Measurements from ENCODE around the gene SMIM14.
"Not testable (repeated sequence)": the region's sequence is repeated elsewhere in the genome, so short reads cannot be mapped to it uniquely, and the experiment has no call there.

SMIM14 gene

GRCh38 chr4:39530682-39531081 lies 108.0 kb downstream of the SMIM14 start:
- no peak for DNase-seq (ENCODE audit: low spot score)

GRCh38 chr4:39529534-39529933 lies 109.1 kb downstream of the SMIM14 start:
- DNase-seq (ENCODE audit: low spot score): no peak

DNA sequence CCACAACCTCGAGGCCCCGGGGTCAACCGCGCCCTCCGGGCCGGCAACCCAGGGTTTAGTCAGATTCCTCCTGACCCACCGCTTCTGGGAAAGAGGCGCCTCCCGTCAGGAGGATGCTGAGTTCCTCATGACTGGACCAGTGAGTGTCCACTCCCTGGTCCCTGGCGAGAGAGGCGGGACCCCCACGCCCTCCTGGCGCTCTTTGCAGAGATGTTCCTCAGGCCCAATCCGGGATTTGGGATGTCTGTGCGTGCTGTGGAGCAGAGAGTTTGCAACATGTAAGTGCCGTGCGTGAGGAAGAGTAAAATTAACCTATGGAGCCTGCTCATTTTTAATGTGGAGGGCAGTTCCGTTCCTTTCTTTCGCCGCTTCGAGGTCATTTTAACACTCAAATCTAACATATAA lies 110.6 kb downstream of the SMIM14 start:
- peak; percentile 49 for DNase-seq (ENCODE audit: low spot score)

GRCh38 chr4:39527296-39528060 lies 111.2 kb downstream of the SMIM14 start, which contains the start of gene UGDH:
UGDH (minus strand) TSS chr4:39527439; CDS start chr4:39521512, 5,927 bp downstream.
- peak; percentile 85 for DNase-seq (ENCODE audit: low spot score)

DNA sequence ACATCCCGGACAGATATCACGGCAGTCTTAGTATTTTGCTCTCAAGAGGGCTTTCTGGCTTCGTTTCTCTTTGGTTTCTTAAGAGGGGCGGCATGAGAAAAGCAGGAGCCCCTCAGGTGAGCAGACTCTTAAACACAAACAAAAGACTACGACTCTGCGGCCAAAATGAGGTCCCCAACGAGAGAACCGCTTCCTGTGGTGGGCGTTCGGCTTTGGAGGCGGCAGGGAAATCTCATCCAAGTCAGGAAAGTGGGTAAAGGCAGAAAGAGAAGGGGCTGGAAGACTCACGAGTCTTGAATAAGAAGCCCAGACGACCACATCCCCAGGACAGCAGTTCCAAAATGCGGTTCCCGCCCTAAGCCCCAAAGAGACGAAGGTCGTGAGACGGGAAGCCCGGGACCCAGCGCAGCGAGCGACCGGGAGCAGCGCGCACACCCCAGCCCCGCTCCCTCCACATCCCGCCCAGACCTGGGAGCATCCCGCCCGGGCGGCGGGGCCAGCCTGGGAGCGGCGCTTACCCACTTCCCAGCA lies 111.8 kb downstream of the SMIM14 start:
- DNase-seq (ENCODE audit: low spot score): no peak

- no peak for DNase-seq (ENCODE audit: low spot score)
These were observed 112.6 kb downstream of the SMIM14 start for GRCh38 chr4:39525822-39526690.

- DNase-seq (ENCODE audit: low spot score): no peak
These were observed 114.3 kb downstream of the SMIM14 start for GRCh38 chr4:39524161-39524957.

DNA sequence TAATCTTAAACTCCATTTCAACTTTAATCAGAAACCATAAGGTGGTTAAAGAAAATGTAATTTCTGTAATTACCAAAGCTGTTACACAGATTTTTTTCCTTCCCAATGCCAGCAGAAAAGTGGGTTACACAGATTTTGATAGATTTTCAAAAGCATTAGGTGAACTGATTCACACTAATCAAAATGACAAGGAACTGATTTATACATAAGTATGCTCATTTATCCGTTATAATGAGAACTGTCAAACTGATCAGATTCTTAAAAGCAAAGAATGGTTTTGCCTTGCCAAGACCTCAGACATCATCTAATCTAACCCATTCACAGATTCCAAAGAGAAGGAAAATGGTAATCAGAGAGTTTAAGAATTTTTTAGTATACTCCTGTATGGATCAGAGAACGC lies 116.6 kb downstream of the SMIM14 start:
- DNase-seq (ENCODE audit: low spot score): no peak

- DNase-seq (ENCODE audit: low spot score): no peak
These were observed 117.3 kb downstream of the SMIM14 start for GRCh38 chr4:39521253-39521919.

- DNase-seq (ENCODE audit: low spot score): no peak
These were observed 120.2 kb downstream of the SMIM14 start for GRCh38 chr4:39518484-39518883.

DNA sequence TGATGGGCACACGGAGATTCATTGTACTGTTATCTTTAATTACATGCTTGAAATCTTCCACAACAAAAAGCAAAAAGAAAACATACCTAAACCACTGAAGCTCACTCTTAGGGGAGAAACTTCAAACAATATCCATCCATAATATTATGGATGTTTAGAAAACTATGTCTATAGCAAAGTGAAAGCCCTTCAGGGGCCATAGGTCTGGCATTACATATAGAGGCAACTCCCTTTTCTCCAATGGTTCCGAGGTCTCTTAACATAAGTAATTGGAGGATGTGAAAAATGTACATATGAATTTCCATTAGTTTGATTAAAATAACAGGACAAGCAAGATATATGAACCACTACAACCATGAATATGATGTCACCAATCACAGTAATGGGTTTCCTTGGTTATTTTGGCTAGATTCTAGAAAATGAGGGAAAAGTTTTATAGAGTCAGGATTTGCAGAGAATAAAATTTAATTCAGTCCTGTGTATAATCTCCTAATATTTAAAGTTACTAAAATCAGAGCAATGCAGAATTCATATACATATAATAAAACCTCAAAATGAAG lies 122.2 kb downstream of the SMIM14 start:
- no peak for DNase-seq (ENCODE audit: low spot score)

DNA sequence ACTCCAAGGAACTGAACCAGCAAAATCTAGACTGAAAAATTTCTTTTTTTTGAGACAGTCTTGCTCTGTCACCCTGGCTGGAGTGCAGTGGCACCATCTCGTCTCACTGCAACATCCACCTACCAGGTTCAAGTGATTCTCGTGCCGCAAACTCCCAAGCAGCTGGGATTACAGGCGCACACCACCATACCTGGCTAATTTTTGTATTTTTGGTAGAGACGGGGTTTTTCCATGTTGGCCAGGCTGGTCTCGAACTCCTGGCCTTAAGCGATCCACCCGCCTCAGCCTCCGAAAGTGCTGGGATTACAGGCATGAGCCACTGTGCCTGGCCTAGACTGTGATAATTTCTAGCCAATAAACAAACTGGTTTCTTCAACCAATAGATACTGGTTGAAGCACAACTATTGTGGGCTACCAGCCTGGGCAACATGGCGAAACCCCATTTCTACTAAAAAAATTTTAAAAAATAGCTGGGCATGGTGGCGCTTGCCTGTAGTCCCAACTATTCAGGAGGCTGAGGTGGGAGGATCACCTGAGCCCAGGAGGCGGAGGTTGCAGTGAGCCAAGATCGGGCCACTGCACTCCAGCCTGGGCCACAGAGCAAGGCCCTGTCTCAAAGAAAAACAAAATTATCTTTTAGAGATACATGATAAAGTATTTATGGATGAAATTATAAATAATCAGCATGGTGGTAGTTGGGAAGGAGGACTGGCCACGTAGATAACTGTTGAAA lies 122.8 kb downstream of the SMIM14 start:
- DNase-seq (ENCODE audit: low spot score): not testable (repeated sequence)

GRCh38 chr4:39514888-39515401 lies 123.7 kb downstream of the SMIM14 start:
- no peak for DNase-seq (ENCODE audit: low spot score)

DNA sequence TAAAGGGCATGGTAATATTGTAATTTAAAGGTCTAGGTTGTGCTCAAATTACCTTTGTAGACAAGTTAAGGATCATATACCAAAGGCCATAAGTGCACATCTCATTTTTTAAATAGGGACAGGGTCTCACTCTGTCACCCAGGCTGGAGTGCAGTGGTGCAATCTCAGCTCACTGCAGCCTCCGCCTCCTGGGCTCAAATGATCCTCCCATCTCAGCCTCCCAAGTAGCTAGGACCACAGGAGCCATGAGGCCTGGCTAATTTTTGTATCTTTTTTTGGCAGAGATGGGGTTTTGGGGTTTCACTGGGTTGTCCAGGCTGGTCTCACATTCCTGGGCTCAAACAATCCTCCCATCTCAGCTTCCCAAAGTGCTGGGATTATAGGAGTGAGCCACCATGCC lies 124.4 kb downstream of the SMIM14 start:
- DNase-seq (ENCODE audit: low spot score): not testable (repeated sequence)

DNA sequence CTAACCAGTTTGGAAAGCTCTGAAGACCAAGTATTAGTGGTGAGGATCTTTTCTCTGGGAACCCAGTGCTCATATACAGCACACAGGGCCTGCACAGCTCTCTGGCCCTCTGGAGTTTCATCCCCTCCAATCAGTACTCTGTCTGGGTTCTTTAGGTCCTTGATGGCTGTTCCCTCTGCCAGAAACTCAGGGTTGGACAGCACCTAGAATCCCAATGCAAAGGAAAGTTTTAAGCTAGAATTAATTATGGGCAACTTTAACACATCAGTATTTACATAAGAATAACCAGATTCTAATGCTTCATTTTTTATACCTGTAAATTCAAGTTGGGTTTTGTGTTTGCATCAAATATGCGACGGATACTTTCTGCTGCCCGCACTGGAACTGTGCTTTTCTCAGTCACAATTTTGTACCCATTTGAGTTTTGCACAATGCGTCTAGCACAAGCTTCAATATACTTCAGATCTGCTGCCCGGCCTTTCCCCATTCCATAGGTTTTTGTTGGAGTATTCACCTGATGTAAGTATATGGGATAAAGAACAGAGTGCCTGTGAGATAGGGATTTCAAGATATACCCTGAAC lies 128.2 kb downstream of the SMIM14 start:
- no peak for DNase-seq (ENCODE audit: low spot score)

GRCh38 chr4:39505581-39505980 lies 133.1 kb downstream of the SMIM14 start:
- no peak for DNase-seq (ENCODE audit: low spot score)

DNA sequence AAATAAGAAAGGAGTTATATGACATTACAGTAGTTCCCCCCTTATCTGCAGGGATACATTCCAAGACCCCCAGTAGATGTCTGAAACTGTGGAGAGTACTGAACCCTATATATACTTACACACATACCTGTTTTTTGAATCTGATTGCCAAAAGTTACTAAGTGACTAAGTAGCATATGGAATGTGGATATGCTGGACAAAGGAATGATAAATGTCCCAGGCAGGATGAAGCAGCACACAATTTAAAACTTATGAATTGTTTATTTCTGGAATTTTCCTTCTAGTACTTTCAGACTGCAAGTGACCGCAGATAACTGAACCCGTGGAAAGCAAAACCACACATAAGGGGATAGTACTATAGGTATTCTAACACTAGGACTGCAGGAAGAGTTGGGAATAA lies 134.1 kb downstream of the SMIM14 start:
- DNase-seq (ENCODE audit: low spot score): no peak

- not testable (repeated sequence) for DNase-seq (ENCODE audit: low spot score)
These were observed 136.0 kb downstream of the SMIM14 start for GRCh38 chr4:39502664-39503035.

- no peak for DNase-seq (ENCODE audit: low spot score)
These were observed 136.5 kb downstream of the SMIM14 start for GRCh38 chr4:39502019-39502663.

DNA sequence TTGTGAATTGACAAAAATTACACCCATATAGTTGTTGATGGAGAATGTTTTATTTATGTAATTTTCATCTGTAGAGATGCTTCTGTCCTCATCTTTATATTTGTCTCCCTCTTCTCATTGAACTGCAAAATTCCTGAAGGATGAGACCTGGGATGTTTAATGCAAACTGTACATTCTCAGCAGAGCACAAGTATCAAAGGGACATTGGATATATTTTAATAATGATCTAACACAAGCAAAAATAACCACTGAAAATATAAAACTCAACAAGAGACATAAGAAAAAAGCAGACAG lies 140.0 kb downstream of the SMIM14 start:
- DNase-seq (ENCODE audit: low spot score): no peak
